Choroid plexus epithelial cell (primary cell): ENCODE results near the gene DTNBP1.

Experiments used
- DNase-seq: peaks from one replicate; pipeline ENCODE4 v3.0.0-alpha.2; 2010; ENCODE audit warnings: low read depth
- H3K4me3 ChIP-seq: 2 replicates; pipeline ENCODE4 v1.5.1; 2011; ENCODE audit warnings: low read depth, mild to moderate bottlenecking, control low read depth, low read length, moderate library complexity
- CTCF ChIP-seq: conservative IDR thresholded peaks from 2 replicates; pipeline ENCODE4 v1.5.1; 2011; ENCODE audit warnings: low read depth, mild to moderate bottlenecking, control low read depth, inconsistent platforms, low read length, moderate library complexity

The DTNBP1 gene

GRCh38 chr6:15626878-15627674 is 35.8 kb downstream of the DTNBP1 start:
- no peak overlapping the region for H3K4me3 ChIP-seq
- no peak for TF ChIP-seq CTCF
- DNase-seq, result peak; percentile 49

GRCh38 chr6:15626160-15626559 is 36.7 kb downstream of the DTNBP1 start:
- no peak for TF ChIP-seq CTCF

GRCh38 chr6:15623276-15624116 is 39.3 kb downstream of the DTNBP1 start:
- DNase-seq, result peak; percentile 52
- TF ChIP-seq CTCF, result peak; percentile 46

More at GRCh38 chr6:15626160-15626559, 36.7 kb downstream of the DTNBP1 start:
- DNase-seq, result no peak
- no peak overlapping the region for H3K4me3 ChIP-seq

GRCh38 chr6:15622045-15622740 is 40.6 kb downstream of the DTNBP1 start:
- DNase-seq, result peak; percentile 39
- H3K4me3 ChIP-seq, result no peak overlapping the region
- no peak for TF ChIP-seq CTCF

More at GRCh38 chr6:15623276-15624116, 39.3 kb downstream of the DTNBP1 start:
- no peak overlapping the region for H3K4me3 ChIP-seq

GRCh38 chr6:15621203-15622044 is 41.4 kb downstream of the DTNBP1 start:
- H3K4me3 ChIP-seq, result no peak overlapping the region

More at GRCh38 chr6:15621203-15622044, 41.4 kb downstream of the DTNBP1 start:
- no peak for TF ChIP-seq CTCF
- peak; percentile 51 for DNase-seq
